ENCODE data around the gene DACH1.
"Not testable (repeated sequence)": the region's sequence is repeated elsewhere in the genome, so short reads cannot be mapped to it uniquely, and the experiment has no call there.

DACH1 gene

DNA sequence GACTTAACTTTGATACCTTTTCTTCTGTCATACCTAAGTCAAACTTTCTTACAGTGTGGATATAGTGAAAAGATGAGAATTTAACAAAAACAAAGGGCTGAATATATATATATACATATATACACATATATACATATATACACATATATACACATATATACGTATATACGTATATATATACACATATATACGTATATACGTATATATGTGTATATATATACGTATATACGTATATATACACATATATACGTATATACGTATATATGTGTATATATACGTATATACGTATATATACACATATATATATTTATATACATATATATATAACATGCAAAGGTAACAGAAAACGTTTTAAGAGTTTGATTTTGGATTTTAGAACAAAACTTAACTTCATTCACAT lies 88.0 kb downstream of the DACH1 start:
- H2BK120ac ChIP-seq (ENCODE audit: low read depth, low read length); H3K4me1 ChIP-seq (ENCODE audit: control insufficient read depth, low read depth, low read length); H2BK5ac ChIP-seq (ENCODE audit: low read length): not testable (repeated sequence)

DNA sequence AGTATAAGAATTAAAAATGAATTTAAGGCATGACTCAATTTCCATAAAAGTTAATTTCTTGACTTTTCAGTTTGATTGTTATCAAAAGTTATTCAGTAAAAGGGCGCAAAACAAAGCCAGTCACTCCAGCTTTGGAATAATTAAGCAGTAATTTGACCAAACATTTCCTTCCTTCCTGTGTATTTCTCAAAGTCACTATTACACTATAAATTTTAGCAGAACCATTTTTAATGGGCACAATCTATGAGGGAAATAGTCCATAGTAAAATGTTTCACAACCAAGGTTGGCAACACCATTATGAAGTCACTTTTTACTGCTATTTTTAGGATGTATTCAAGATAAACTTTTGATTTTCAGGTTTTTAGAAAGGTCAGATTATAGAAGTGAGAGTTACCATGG lies 91.0 kb downstream of the DACH1 start:
- Histone ChIP-seq H4K5ac (ENCODE audit: low read length) (no peak overlapping the region), H4K8ac (ENCODE audit: low read depth, low read length) (no peak overlapping the region), H2BK120ac (ENCODE audit: low read depth, low read length) (no peak overlapping the region), H2BK15ac (replicated peaks; ENCODE audit: low read depth) (no peak overlapping the region), H3K18ac (ENCODE audit: low read length) (no peak overlapping the region), H3K4me2 (ENCODE audit: low read length) (no peak overlapping the region), H2AK5ac (ENCODE audit: low read length) (no peak overlapping the region), H3K27ac (ENCODE audit: low read depth, low read length) (no peak overlapping the region), H3K27me3 (ENCODE audit: insufficient read depth, low read length, poor library complexity) (no peaks in the 10 kb centered on the region), H3K4me1 (ENCODE audit: control insufficient read depth, low read depth, low read length) (no peaks in the 10 kb centered on the region), H3K4ac (ENCODE audit: low read depth, low read length) (no peak overlapping the region), H3K23ac (ENCODE audit: low read length) (no peak overlapping the region), H3K79me2 (ENCODE audit: control insufficient read depth, insufficient read depth, low read length) (no peaks in the 10 kb centered on the region), H3K56ac (ENCODE audit: low read length) (no peak overlapping the region), H3K9ac (ENCODE audit: low read length) (no peak overlapping the region), H3K4me3 (ENCODE audit: low read length) (no peak overlapping the region), H3K79me1 (ENCODE audit: low read length) (no peaks in the 10 kb centered on the region), H3K36me3 (ENCODE audit: control insufficient read depth, insufficient read depth, low read length) (no peaks in the 10 kb centered on the region), H2BK5ac (ENCODE audit: low read length) (no peak overlapping the region)
- no peak for DNase-seq
- no CpG with 5 or more reads among the region's 1 CpG for WGBS (ENCODE audit: extremely low coverage, insufficient coverage, low lambda C conversion rate)

More for the DNA sequence above, 88.0 kb downstream of the DACH1 start:
- not testable (repeated sequence) for H3K27me3 ChIP-seq (ENCODE audit: insufficient read depth, low read length, poor library complexity); H3K4me2 ChIP-seq (ENCODE audit: low read length); H3K79me2 ChIP-seq (ENCODE audit: control insufficient read depth, insufficient read depth, low read length); H3K18ac ChIP-seq (ENCODE audit: low read length); H4K8ac ChIP-seq (ENCODE audit: low read depth, low read length); DNase-seq; H3K4me3 ChIP-seq (ENCODE audit: low read length); H3K23ac ChIP-seq (ENCODE audit: low read length); H3K56ac ChIP-seq (ENCODE audit: low read length); H3K36me3 ChIP-seq (ENCODE audit: control insufficient read depth, insufficient read depth, low read length); H3K27ac ChIP-seq (ENCODE audit: low read depth, low read length); H3K79me1 ChIP-seq (ENCODE audit: low read length); H4K5ac ChIP-seq (ENCODE audit: low read length); H3K9ac ChIP-seq (ENCODE audit: low read length); H3K4ac ChIP-seq (ENCODE audit: low read depth, low read length); H2BK15ac ChIP-seq (replicated peaks; ENCODE audit: low read depth); H2AK5ac ChIP-seq (ENCODE audit: low read length)
- no CpG with 5 or more reads among the region's 11 CpGs for WGBS (ENCODE audit: extremely low coverage, insufficient coverage, low lambda C conversion rate)

DNA sequence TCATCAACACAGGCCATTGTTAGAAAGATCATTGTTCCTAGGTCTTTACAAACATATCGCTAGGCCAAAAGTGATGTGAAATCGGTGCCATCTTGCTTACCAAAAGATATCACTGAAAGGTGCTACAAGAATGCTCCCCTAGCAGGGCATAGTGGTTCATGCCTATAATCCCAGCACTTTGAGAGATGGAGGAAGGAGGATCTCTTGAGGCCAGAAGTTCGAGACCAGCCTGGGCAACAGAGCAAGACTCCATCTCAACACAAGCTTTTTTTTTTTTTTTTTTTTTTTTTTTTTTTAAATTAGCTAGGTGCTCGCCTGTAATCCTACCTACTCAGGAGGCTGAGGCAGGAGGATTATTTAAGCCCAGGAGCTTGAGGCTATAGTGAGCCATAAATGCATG lies 92.1 kb downstream of the DACH1 start:
- Histone ChIP-seq H2BK120ac (ENCODE audit: low read depth, low read length) (no peak overlapping the region), H4K8ac (ENCODE audit: low read depth, low read length) (no peak overlapping the region), H3K4me2 (ENCODE audit: low read length) (no peak overlapping the region), H3K27me3 (ENCODE audit: insufficient read depth, low read length, poor library complexity) (no peaks in the 10 kb centered on the region), H3K23ac (ENCODE audit: low read length) (no peak overlapping the region), H3K79me2 (ENCODE audit: control insufficient read depth, insufficient read depth, low read length) (no peaks in the 10 kb centered on the region), H3K9ac (ENCODE audit: low read length) (no peak overlapping the region), H3K36me3 (ENCODE audit: control insufficient read depth, insufficient read depth, low read length) (no peaks in the 10 kb centered on the region), H3K4me1 (ENCODE audit: control insufficient read depth, low read depth, low read length) (no peaks in the 10 kb centered on the region), H3K4me3 (ENCODE audit: low read length) (no peak overlapping the region), H3K56ac (ENCODE audit: low read length) (no peak overlapping the region), H4K5ac (ENCODE audit: low read length) (no peak overlapping the region), H3K18ac (ENCODE audit: low read length) (no peak overlapping the region), H3K4ac (ENCODE audit: low read depth, low read length) (no peak overlapping the region), H2BK5ac (ENCODE audit: low read length) (no peak overlapping the region), H3K27ac (ENCODE audit: low read depth, low read length) (no peak overlapping the region), H2BK15ac (replicated peaks; ENCODE audit: low read depth) (no peak overlapping the region), H2AK5ac (ENCODE audit: low read length) (no peak overlapping the region), H3K79me1 (ENCODE audit: low read length) (no peaks in the 10 kb centered on the region)
- DNase-seq = no peak
- no CpG with 5 or more reads among the region's 4 CpGs for WGBS (ENCODE audit: extremely low coverage, insufficient coverage, low lambda C conversion rate)

DNA sequence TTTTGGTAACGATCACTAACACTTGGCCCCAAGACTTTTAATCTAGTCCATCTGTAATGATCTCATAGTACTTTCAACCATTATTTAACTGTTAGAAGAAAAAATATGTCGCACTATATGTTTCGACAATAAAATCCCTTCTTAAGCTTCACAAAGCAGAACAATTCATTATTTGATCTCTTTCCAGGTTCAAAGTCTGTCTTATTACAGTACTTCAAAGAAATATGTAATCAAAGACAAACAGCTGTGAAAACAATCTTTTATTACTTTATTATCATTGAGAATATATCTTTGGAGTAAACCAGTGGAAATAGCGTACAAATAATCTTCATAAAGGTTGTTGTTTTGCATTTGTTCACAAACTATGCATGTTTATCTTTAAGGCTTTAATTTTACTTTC lies 93.5 kb downstream of the DACH1 start:
- DNase-seq = no peak
- Histone ChIP-seq H3K23ac (ENCODE audit: low read length) (no peak overlapping the region), H3K56ac (ENCODE audit: low read length) (no peak overlapping the region), H3K79me1 (ENCODE audit: low read length) (no peaks in the 10 kb centered on the region), H2BK5ac (ENCODE audit: low read length) (no peak overlapping the region), H3K27me3 (ENCODE audit: insufficient read depth, low read length, poor library complexity) (no peaks in the 10 kb centered on the region), H3K4me1 (ENCODE audit: control insufficient read depth, low read depth, low read length) (no peaks in the 10 kb centered on the region), H3K18ac (ENCODE audit: low read length) (no peak overlapping the region), H3K79me2 (ENCODE audit: control insufficient read depth, insufficient read depth, low read length) (no peaks in the 10 kb centered on the region), H3K4ac (ENCODE audit: low read depth, low read length) (no peak overlapping the region), H4K8ac (ENCODE audit: low read depth, low read length) (no peak overlapping the region), H3K4me2 (ENCODE audit: low read length) (no peak overlapping the region), H2AK5ac (ENCODE audit: low read length) (no peak overlapping the region), H3K27ac (ENCODE audit: low read depth, low read length) (no peak overlapping the region), H3K9ac (ENCODE audit: low read length) (no peak overlapping the region), H2BK120ac (ENCODE audit: low read depth, low read length) (no peak overlapping the region), H3K4me3 (ENCODE audit: low read length) (no peak overlapping the region), H4K5ac (ENCODE audit: low read length) (no peak overlapping the region), H3K36me3 (ENCODE audit: control insufficient read depth, insufficient read depth, low read length) (no peaks in the 10 kb centered on the region), H2BK15ac (replicated peaks; ENCODE audit: low read depth) (no peak overlapping the region)
- WGBS (ENCODE audit: extremely low coverage, insufficient coverage, low lambda C conversion rate) = no CpG with 5 or more reads among the region's 4 CpGs

DNA sequence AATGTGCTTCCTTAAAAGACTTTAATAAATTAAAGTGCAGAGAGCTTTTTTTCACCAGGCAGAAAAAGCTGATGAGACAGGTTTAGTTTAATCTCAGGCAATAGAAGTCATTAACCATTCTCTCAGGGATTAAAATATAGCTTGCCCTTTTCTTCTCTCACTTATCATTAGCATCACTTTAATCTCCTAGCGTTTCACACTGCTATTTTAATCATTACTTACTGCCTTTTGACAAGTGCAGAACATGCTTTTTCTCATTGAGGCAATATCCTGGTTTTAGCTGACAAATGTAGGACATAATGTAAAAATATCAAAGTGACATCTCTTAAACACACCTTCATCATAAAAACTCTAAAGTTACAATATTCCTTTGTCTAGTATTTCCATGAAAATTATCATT lies 94.6 kb downstream of the DACH1 start:
- Histone ChIP-seq H2BK120ac (ENCODE audit: low read depth, low read length) (no peak overlapping the region), H3K9ac (ENCODE audit: low read length) (no peak overlapping the region), H3K27me3 (ENCODE audit: insufficient read depth, low read length, poor library complexity) (no peaks in the 10 kb centered on the region), H3K27ac (ENCODE audit: low read depth, low read length) (no peak overlapping the region), H3K4ac (ENCODE audit: low read depth, low read length) (no peak overlapping the region), H3K23ac (ENCODE audit: low read length) (no peak overlapping the region), H3K4me3 (ENCODE audit: low read length) (no peak overlapping the region), H3K4me1 (ENCODE audit: control insufficient read depth, low read depth, low read length) (no peaks in the 10 kb centered on the region), H2BK5ac (ENCODE audit: low read length) (no peak overlapping the region), H3K36me3 (ENCODE audit: control insufficient read depth, insufficient read depth, low read length) (no peaks in the 10 kb centered on the region), H3K18ac (ENCODE audit: low read length) (no peak overlapping the region), H3K4me2 (ENCODE audit: low read length) (no peak overlapping the region), H2AK5ac (ENCODE audit: low read length) (no peak overlapping the region), H3K79me2 (ENCODE audit: control insufficient read depth, insufficient read depth, low read length) (no peaks in the 10 kb centered on the region), H4K8ac (ENCODE audit: low read depth, low read length) (no peak overlapping the region), H3K56ac (ENCODE audit: low read length) (no peak overlapping the region), H4K5ac (ENCODE audit: low read length) (no peak overlapping the region), H3K79me1 (ENCODE audit: low read length) (no peaks in the 10 kb centered on the region), H2BK15ac (replicated peaks; ENCODE audit: low read depth) (no peak overlapping the region)
- DNase-seq = no peak
- no CpG with 5 or more reads among the region's 1 CpG for WGBS (ENCODE audit: extremely low coverage, insufficient coverage, low lambda C conversion rate)

DNA sequence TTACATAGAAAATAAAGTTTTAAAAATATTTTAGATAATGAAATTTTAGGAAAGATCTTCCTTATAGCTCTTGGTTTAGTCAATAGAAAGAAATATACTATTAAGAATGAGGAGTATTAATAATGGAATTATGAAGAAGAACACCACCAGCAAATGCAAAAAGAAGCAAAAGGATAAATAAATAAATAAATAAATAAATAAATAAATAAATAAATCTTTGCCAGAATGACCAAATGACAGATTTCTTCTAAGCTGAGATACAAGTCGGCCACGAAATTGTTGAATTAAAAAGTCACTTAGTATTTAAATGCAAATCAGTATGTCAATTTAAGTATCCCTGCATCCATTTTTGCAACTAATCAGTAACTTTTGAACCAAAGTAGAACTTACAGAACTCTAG lies 95.9 kb downstream of the DACH1 start:
- Histone ChIP-seq H3K36me3 (ENCODE audit: control insufficient read depth, insufficient read depth, low read length) (no peaks in the 10 kb centered on the region), H3K23ac (ENCODE audit: low read length) (no peak overlapping the region), H3K27me3 (ENCODE audit: insufficient read depth, low read length, poor library complexity) (no peaks in the 10 kb centered on the region), H3K79me1 (ENCODE audit: low read length) (no peaks in the 10 kb centered on the region), H3K4me1 (ENCODE audit: control insufficient read depth, low read depth, low read length) (no peaks in the 10 kb centered on the region), H2BK15ac (replicated peaks; ENCODE audit: low read depth) (no peak overlapping the region), H3K4ac (ENCODE audit: low read depth, low read length) (no peak overlapping the region), H3K4me3 (ENCODE audit: low read length) (no peak overlapping the region), H3K79me2 (ENCODE audit: control insufficient read depth, insufficient read depth, low read length) (no peaks in the 10 kb centered on the region), H2BK120ac (ENCODE audit: low read depth, low read length) (no peak overlapping the region), H3K9ac (ENCODE audit: low read length) (no peak overlapping the region), H2AK5ac (ENCODE audit: low read length) (no peak overlapping the region), H2BK5ac (ENCODE audit: low read length) (no peak overlapping the region), H3K4me2 (ENCODE audit: low read length) (no peak overlapping the region), H3K56ac (ENCODE audit: low read length) (no peak overlapping the region), H3K27ac (ENCODE audit: low read depth, low read length) (no peak overlapping the region), H4K8ac (ENCODE audit: low read depth, low read length) (no peak overlapping the region), H4K5ac (ENCODE audit: low read length) (no peak overlapping the region), H3K18ac (ENCODE audit: low read length) (no peak overlapping the region)
- no peak for DNase-seq
- WGBS (ENCODE audit: extremely low coverage, insufficient coverage, low lambda C conversion rate) = no CpG with 5 or more reads among the region's 2 CpGs
